GM23248 (cell line): Measurements from ENCODE around the gene ZBED2.

Source experiments
- EZH2 ChIP-seq: fragments of 200-600 bp; sonication (generic); IDR thresholded peaks from 2 replicates; pipeline ENCODE4 v1.6.1; 2018; ENCODE audit warnings: antibody characterized with exemption, mild to moderate bottlenecking; ENCODE audit not compliant: insufficient read depth, poor library complexity, severe bottlenecking
- EZH2phosphoT487 ChIP-seq: fragments of 200-600 bp; sonication (generic); IDR thresholded peaks from 2 replicates; pipeline ENCODE4 v1.6.1; 2018; ENCODE audit warnings: antibody characterized with exemption, moderate library complexity, mild to moderate bottlenecking, low read depth; ENCODE audit not compliant: insufficient read depth

GRCh38 chr3:111617406-111617805, 22.3 kb upstream of the ZBED2 start:
- no peak for TF ChIP-seq EZH2phosphoT487
- no peak for TF ChIP-seq EZH2
